Loucy (cell line): ENCODE data around the gene AIRE.
"Not testable (repeated sequence)": the region's sequence is repeated elsewhere in the genome, so short reads cannot be mapped to it uniquely, and the experiment has no call there.

Experiments used
- CTCF ChIP-seq: fragments of 200-600 bp; sonication (generic); conservative IDR thresholded peaks from 2 replicates; pipeline ENCODE4 v1.5.1; 2014; ENCODE audit warnings: mild to moderate bottlenecking, antibody characterized with exemption, low read length
- EZH2phosphoT487 ChIP-seq: fragments of 200-600 bp; IDR thresholded peaks from 2 replicates; pipeline ENCODE4 v1.6.1; 2018; ENCODE audit warnings: antibody characterized with exemption, mild to moderate bottlenecking, moderate library complexity, borderline replicate concordance

GRCh38 chr21:44342981-44343380, 57.3 kb downstream of the AIRE start:
- not testable (repeated sequence) for TF ChIP-seq CTCF, EZH2phosphoT487
